Gastroesophageal sphincter (tissue), 3 donors: ENCODE data around the gene NUDT14.

Source experiments
- EP300 ChIP-seq: sonication (generic); formaldehyde crosslinking; IDR thresholded peaks from one replicate; pipeline ENCODE4 v1.6.1; 2017; ENCODE audit warnings: antibody characterized with exemption, mild to moderate bottlenecking
- POLR2A ChIP-seq, 2 donors: fragments of 450-650 bp; IDR thresholded peaks; one replicate each; pipeline ENCODE4 v1.6.1; 2017; ENCODE audit warnings: antibody characterized with exemption in 2 of 2, mild to moderate bottlenecking in 2 of 2, moderate library complexity in 1 of 2
- TF ChIP-seq, protein P1 (sequence below), 4 experiments: fragments of 200-600 bp in 2 of 4; fragments of 450-650 bp in 2 of 4; sonication (generic) in 1 of 4; IDR thresholded peaks; one replicate each; pipeline ENCODE4 v1.5.1; 2017 to 2019; ENCODE audit warnings: antibody characterized with exemption in 4 of 4, mild to moderate bottlenecking in 2 of 4, moderate library complexity in 2 of 4

DNA sequence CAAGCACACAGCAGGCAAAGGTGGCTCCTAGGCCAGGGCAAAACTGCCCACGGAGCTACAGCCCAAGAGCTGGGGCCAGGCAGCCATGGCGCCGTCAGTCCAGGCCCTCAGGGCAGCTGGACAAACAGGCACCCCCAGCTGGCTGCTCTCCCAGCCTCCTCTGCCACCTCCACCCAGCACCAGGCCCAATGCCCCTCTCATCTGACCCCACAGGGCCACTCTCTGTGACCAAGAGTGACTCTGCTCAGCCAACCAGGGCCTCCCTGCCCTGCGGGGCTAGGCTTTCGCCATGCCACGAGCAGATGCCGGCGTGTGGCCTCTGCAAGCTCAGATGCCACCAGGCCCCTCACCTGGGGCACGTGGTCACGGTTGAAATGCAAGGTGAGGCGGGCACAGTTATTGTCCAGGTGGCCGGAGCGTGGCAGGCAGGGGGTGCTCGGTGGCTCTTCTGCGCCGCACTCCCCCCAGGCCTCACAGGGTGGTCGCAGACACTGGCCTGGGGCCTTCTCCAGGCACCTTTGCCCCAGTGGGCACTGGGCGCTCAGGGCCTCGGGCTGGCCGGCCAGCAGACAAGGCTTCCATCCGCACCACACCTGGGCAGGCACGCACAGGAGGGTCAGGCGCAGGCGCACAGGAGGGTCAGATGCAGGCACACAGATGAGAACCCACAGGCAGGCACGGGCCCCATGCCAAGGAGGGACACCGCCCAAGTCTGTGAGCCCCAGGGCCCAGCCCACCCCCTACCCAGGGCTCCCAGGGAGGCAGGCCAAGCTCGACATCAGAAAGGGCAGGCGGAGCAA, 35.5 kb downstream of the NUDT14 start:
- TF ChIP-seq, protein P1, sequence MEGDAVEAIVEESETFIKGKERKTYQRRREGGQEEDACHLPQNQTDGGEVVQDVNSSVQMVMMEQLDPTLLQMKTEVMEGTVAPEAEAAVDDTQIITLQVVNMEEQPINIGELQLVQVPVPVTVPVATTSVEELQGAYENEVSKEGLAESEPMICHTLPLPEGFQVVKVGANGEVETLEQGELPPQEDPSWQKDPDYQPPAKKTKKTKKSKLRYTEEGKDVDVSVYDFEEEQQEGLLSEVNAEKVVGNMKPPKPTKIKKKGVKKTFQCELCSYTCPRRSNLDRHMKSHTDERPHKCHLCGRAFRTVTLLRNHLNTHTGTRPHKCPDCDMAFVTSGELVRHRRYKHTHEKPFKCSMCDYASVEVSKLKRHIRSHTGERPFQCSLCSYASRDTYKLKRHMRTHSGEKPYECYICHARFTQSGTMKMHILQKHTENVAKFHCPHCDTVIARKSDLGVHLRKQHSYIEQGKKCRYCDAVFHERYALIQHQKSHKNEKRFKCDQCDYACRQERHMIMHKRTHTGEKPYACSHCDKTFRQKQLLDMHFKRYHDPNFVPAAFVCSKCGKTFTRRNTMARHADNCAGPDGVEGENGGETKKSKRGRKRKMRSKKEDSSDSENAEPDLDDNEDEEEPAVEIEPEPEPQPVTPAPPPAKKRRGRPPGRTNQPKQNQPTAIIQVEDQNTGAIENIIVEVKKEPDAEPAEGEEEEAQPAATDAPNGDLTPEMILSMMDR (IDR thresholded peaks at IDR 0.05) = no peak
- TF ChIP-seq POLR2A (IDR thresholded peaks at IDR 0.05) (no peak), EP300 (no peak)
